ENCODE measurements around the gene IQGAP2.

DNA sequence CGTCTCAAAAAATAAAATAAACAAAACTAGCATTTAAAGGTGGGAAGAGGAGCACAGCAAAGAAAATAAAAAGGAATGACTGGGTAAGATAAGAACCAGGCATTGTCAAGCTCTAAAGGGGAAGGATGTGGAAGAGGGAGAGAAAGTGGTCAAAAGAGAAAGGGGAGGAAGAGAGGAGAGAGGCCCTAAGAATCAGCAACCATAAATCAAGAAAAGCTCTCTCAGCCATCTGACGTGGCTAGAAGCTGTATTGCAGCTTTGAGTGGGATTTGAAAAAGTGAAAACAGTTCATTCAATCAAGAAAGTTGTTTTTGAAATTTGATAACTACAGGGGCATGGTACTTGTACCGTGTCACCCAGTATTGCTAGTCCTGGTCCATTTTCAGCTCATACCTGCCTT lies 267.4 kb downstream of the IQGAP2 start:
- TF ChIP-seq, protein P1, sequence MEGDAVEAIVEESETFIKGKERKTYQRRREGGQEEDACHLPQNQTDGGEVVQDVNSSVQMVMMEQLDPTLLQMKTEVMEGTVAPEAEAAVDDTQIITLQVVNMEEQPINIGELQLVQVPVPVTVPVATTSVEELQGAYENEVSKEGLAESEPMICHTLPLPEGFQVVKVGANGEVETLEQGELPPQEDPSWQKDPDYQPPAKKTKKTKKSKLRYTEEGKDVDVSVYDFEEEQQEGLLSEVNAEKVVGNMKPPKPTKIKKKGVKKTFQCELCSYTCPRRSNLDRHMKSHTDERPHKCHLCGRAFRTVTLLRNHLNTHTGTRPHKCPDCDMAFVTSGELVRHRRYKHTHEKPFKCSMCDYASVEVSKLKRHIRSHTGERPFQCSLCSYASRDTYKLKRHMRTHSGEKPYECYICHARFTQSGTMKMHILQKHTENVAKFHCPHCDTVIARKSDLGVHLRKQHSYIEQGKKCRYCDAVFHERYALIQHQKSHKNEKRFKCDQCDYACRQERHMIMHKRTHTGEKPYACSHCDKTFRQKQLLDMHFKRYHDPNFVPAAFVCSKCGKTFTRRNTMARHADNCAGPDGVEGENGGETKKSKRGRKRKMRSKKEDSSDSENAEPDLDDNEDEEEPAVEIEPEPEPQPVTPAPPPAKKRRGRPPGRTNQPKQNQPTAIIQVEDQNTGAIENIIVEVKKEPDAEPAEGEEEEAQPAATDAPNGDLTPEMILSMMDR (IDR thresholded peaks at IDR 0.05; ENCODE audit: low read depth, low read length, poor library complexity, severe bottlenecking), result no peak
- TF ChIP-seq EZH2phosphoT487 (IDR thresholded peaks at IDR 0.05; ENCODE audit: borderline replicate concordance, low read length), result no peak

Data from DOHH2 (cell line).